NCI-H1436 treated with DMSO at 0.1 percent for 48 hours (cell line): ENCODE data around the gene IWS1.
"Not testable (repeated sequence)": the region's sequence is repeated elsewhere in the genome, so short reads cannot be mapped to it uniquely, and the experiment has no call there.

Experiments used
- DNase-seq: peaks from one replicate; lab custom pipeline; 2025; lab: John Stamatoyannopoulos, UW

The IWS1 gene

GRCh38 chr2:127527001-127527804 lies 914 bp upstream of the IWS1 start:
- no peak for DNase-seq

- no peak for DNase-seq
Observed at GRCh38 chr2:127525691-127526131, 578 bp downstream of the IWS1 start.

- DNase-seq = not testable (repeated sequence)
Observed at GRCh38 chr2:127524198-127524834, 2.0 kb downstream of the IWS1 start.

GRCh38 chr2:127523269-127523939 lies 2.9 kb downstream of the IWS1 start:
- no peak for DNase-seq

- no peak for DNase-seq
Observed at GRCh38 chr2:127520424-127520823, 5.9 kb downstream of the IWS1 start.

GRCh38 chr2:127517465-127517864 lies 8.8 kb downstream of the IWS1 start:
- no peak for DNase-seq

GRCh38 chr2:127516041-127516762 lies 10.1 kb downstream of the IWS1 start:
- DNase-seq = no peak

- no peak for DNase-seq
Observed at GRCh38 chr2:127515383-127515915, 10.8 kb downstream of the IWS1 start.

- no peak for DNase-seq
Observed at GRCh38 chr2:127514485-127514884, 11.8 kb downstream of the IWS1 start.

GRCh38 chr2:127514076-127514475 lies 12.2 kb downstream of the IWS1 start:
- no peak for DNase-seq

- no peak for DNase-seq
Observed at GRCh38 chr2:127512362-127512761, 13.9 kb downstream of the IWS1 start.

GRCh38 chr2:127511917-127512316 lies 14.4 kb downstream of the IWS1 start:
- no peak for DNase-seq

- no peak for DNase-seq
Observed at GRCh38 chr2:127511090-127511695, 15.1 kb downstream of the IWS1 start.

GRCh38 chr2:127510073-127510472 lies 16.2 kb downstream of the IWS1 start:
- DNase-seq = no peak

- DNase-seq = peak; percentile 76
Observed at GRCh38 chr2:127508631-127509034, 17.7 kb downstream of the IWS1 start.

GRCh38 chr2:127508023-127508630 lies 18.2 kb downstream of the IWS1 start:
- no peak for DNase-seq

- no peak for DNase-seq
Observed at GRCh38 chr2:127506510-127506909, 19.8 kb downstream of the IWS1 start.

GRCh38 chr2:127504552-127505430 lies 21.5 kb downstream of the IWS1 start:
- DNase-seq = no peak

- DNase-seq = no peak
Observed at GRCh38 chr2:127503491-127503890, 22.8 kb downstream of the IWS1 start.

GRCh38 chr2:127498386-127498785 lies 27.9 kb downstream of the IWS1 start:
- DNase-seq = no peak
